ENCODE measurements around the gene FSHR.

The FSHR gene

GRCh38 chr2:49154140-49154539, at the start of gene FSHR:
TSS of gene FSHR (minus strand) at chr2:49154515. CDS start at chr2:49154417, 98 bp downstream.
- DNase-seq: no peak

DNA sequence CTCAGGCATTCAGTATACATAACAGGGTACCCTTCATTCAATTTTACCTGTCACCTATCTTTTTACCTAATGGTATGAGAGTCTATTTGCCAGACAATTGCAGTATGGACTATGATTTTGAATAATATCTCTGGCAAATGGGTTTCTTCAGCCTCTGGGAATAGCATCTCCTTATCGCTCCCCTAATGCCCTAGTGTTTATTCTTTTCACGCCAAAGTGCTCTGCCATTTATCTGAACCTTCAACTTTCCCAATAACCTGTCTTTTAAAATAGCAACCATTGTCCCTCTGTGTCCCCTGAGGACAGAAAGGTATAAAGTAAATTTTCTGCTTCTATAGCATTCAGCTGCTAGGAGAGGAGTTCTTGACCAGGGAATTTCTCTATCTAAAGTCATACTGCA, 45.0 kb upstream of the FSHR start:
- DNase-seq: no peak

GRCh38 chr2:49194701-49195100, 40.4 kb upstream of the FSHR start:
- DNase-seq: no peak

GRCh38 chr2:49192036-49192435, 37.7 kb upstream of the FSHR start:
- DNase-seq: no peak

DNA sequence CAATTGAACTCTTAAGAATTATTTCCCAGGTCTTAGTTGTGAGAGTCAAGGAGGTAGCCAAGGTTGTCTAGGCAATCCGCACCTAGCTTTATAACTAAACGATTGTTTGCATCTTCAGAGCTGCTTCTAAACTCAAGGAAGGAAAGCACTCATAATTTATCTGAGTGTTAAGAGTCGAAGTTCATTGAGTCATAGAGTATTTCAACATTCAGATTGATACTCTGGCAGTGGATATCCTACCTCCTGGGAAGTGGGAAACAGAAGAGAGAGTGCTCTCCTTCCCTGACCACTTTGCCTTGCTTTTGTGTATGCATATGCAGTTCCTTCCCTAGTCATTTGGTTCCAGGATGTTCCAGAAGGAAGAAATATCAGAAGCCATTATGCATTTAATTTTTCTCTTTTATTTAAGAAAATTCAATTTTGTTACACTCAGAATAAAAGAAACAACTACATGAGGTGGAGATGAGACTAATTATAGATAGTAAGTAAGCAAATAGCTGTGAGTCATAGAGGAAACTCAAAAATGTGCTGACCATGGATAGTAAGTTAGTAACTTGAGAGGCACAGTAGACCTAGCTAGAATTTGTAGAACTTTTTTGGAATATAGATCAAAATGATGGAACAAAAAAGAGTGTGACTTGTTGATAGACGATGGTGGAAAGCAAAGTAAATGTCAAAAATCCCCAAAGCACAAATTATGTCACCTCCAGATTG, 35.4 kb upstream of the FSHR start:
- no peak for DNase-seq

- no peak for DNase-seq
These were observed 31.8 kb upstream of the FSHR start for GRCh38 chr2:49186050-49186648.

- DNase-seq: no peak
These were observed 24.3 kb upstream of the FSHR start for GRCh38 chr2:49178656-49179055.

DNA sequence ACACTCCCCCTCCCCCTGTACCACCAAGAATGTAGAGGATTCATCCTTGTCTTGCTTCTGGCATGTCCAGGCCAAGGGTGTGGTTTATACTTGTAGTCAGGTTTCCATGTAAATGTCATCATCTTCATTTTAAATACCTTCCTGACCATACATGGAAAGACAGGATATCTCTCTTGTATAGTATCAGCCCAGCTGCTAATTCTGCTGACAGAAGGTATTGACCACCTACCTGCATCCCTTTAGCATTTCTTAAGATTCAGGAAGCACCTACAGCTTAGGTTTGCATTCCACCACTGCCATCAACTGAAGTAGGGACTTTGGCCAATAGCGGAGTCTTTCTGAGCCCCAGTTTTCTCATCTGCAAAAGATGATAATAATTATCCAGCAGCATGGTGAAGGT, 22.9 kb upstream of the FSHR start:
- no peak for DNase-seq

DNA sequence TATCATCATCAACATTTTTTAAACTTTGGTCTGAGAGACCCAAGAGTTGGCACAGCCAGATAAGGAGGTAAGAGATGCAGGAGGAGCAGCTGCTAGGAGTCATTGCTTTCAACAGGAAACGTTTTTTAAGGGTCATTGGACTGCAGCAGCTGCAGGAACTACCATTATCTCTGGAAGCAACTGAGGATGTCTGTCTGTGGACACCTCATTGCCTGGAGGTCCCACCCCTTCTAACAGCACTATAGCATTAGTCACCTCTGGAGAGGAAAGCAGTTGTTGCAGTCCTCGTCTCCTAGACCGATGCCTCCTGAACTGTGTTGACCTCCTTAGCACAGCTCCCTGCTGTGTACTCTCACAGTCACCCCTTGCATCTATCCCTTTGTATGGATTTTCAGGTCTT, 21.5 kb upstream of the FSHR start:
- no peak for DNase-seq

DNA sequence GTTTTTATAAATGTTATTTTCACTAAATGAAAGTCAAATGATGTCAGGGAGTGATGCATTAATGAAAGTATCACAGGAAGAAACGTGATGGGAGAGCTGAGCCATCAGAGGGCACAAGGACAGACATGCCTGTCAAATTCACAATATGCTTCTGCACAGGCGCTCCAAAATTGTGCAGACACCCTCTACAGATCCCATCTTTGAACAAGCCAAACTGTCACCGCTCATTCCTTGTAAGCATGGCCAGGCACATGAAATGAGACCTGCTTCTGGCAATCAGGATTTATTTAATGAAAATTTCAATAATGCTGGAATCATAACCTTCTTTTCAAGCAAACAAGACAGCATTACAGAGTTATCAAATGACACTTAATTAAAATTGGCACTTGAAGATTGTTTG, 20.4 kb upstream of the FSHR start:
- DNase-seq: no peak

GRCh38 chr2:49167131-49167530, 12.8 kb upstream of the FSHR start:
- no peak for DNase-seq

GRCh38 chr2:49165662-49166061, 11.3 kb upstream of the FSHR start:
- no peak for DNase-seq

DNA sequence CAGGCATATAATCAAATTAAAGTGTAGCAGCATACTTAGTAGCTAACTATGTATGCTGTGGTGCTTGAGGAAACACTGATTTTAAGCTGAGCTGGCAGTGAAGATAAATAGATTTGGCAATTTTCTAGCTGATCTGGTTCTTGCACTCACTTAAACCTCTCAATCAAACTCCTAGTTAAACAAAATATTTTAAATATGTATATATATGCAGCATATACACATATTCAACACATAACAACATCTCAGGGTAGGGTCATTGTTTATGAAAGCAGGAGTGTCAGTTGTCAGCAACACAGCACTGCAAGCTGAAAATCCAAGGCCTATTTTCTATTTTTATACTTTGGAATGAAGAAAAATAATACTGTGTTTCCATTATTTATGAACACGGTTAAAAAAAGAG, 10.4 kb upstream of the FSHR start:
- DNase-seq: no peak

DNA sequence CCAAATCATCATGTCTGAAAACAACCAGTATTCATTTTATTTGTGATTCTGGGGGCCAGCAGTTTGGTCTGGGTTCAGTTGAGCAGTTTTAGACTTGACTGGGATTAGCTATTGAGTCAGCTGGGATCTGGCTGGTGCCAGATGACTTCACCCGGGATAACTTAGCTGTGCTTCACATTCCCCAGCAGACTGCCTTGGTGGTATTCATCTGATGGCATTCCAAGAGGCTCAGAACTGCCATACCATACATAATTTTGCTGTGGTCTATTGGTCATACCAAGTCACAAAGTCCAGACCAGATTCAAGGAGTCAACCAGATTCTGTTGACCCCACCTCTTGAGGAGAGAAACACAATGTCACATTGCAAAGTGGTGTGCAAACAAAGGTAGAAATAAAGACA, 7.8 kb upstream of the FSHR start:
- peak; percentile 0 for DNase-seq

DNA sequence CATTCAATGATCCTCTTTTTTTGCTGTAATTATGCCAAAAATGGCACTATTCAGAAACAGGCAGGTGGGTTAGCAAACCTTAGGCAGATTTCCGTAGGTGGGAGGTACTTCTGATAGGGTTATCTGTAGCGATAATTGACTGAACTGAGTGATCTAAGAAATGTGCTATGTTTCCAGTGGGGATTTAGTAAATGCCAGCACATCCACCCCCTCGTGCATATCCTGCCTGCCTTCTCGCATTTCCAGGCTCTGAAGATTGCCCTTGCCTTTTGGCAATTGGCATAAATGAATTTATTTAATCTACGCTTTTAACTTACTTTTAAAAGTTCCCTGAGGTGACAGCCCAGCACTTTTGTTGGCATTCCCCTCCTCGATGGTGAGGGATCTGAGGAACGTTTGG, 576 bp upstream of the FSHR start:
- no peak for DNase-seq

DNA sequence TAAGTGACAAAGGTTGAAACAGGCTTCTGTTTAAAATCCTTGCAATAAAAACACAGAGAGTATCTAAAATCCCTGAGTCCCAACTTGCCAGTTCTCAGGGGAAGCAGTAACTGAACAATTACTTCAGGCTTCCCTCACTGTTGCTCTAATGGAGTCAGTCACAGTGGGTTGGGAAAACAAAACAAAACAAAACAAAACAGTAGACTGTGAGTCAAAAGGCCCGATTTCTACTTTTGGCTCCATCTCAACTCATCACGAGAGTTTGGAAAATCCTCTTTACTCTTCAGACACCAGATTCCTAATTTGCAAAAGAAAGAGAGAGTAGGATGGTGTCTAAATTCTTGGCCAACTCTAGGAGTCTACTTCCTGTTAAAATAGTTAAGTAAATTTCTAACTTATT, 1.1 kb downstream of the FSHR start:
- no peak for DNase-seq

DNA sequence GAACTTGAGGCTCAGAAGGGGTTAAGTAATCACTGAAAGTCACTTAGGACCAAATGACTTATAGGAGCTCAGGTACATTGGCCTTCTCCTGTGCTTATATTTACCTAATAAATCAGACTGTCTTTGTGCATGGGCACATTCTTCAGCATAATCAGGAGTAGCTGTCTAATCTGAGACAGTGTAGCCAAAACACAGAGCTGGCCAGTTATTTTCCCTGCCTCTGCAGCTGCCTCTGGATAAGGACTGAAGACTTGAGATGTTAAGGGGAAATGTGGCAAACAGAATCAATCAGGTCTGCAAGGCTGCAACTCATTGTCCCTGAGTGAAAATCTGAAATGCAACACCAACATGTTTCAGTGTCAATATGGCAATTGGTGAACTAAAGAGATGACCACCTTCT, 1.5 kb downstream of the FSHR start:
- DNase-seq: no peak

DNA sequence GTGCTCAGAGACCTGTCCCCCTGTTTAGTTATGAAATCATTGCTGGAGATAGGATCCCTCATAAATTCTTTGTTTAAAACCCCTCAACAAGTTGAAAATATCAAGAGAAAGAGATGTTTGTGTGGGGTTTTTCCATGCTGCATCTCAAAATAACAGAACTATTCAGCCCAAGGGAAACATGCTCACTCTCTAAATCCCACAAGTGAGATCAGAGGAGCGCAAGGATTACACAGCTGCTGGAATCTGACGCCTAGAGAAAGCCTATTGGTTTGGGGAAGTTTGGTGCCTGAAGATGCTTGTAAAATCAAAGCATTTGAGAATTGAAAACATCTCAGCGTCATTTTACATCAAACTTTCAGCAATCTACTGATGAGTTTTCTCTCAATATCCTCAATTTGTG, 7.9 kb downstream of the FSHR start:
- DNase-seq: no peak

DNA sequence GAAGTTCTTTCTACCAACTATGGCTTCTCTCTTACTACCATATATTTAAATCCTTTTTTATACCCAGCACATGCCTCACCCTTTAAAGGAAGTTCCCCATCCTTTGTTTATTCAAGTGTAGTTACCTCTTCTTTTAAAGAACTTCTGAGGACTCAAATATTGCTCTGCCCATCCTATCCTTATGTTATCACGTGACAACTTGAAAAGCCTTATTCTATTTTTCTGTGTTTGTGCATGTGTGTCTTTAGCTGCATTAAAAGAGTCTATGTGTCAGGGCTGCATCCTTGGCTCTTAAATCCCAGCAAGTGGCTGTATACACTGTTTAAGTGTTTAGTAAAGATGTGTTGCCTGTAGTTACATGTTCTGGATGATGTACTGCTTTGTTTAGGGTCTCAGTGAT, 22.5 kb downstream of the FSHR start:
- no peak for DNase-seq

DNA sequence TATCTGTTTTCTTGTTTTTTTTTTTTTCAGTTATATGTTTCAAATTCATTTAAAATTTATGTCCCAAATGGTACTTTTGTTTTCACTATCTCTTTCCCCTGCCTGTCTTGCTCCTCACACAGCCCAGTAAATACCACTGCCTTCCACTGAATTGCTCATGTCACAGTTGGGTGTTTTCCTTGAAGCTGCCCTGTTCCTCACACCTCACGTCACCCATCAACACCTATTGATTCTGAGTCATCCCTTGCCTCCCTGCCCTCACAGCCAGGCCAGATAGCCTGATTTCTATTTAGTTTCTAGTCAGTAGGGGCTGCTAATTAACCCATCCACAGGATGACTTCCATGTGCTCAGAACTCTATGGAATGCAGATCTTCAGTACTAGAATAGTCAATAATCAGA, 25.3 kb downstream of the FSHR start:
- no peak for DNase-seq

- no peak for DNase-seq
These were observed 30.7 kb downstream of the FSHR start for GRCh38 chr2:49123600-49123999.

DNA sequence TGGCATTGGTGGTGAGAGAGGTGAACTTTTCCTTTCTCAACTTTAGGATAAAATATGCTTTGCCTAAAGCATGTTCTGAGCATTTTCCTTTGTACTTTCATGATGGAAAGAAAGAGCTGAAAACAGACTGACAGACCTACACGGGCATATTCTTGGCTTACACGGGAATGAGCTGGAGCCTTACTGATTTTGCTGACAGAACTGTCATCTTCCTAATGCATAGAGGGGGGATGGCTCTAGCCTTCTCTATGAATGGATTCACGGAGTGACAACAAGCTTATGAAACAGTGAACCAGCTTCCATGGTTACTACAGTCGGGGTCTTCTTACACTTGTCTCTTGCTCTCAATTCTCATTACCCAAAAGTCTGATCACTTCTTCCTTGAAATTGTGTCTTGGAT, 32.2 kb downstream of the FSHR start:
- no peak for DNase-seq

DNA sequence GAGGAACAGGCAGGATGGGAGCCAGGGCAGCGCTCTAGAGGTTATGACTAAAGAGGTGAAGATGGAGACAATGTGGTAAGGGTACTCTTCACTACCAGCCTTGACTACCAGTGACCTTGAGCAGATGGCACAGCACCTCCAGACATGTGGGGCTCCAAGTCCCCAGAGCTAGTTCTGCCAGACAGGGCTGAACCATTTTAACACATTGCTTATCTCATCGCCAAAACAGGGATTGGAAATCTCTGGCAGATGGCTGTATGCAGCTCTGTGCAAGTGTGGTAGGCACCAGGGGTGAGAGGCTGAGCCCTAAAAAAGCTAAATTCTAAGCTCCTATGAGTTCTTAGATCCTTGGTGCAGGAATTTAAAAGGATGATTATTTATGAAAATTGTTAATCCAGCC, 41.3 kb downstream of the FSHR start:
- DNase-seq: no peak

DNA sequence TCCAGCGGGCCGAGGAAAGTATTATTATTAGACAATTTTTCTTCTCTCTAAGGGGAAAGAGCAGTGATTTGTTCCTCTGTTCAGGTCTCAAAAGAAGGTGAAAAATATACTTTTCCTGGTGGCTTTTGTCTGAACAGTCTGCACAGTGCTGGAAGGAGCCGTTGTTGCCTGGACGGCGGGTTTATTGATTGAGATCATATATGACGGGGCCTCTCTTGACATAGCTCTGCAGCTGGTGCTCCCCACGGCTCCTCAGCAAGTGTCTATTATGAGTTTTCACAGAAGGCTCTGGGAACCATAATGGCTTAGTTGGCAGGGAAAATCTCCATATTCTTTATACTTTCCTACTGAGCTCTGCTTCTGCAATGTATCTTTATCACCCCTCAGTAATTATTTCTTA, 42.9 kb downstream of the FSHR start:
- DNase-seq: no peak

GRCh38 chr2:49111006-49111405, 43.3 kb downstream of the FSHR start:
- DNase-seq: no peak

All from EL (cell line).